Loucy (cell line): Measurements from ENCODE around the gene HSD17B4.

ENCODE experiments used
- EZH2phosphoT487 ChIP-seq: fragments of 200-600 bp; IDR thresholded peaks from 2 replicates; pipeline ENCODE4 v1.6.1; 2018; ENCODE audit warnings: antibody characterized with exemption, mild to moderate bottlenecking, moderate library complexity, borderline replicate concordance
- TF ChIP-seq, protein P1 (sequence below): fragments of 200-600 bp; sonication (generic); conservative IDR thresholded peaks from 2 replicates; pipeline ENCODE4 v1.5.1; 2014; ENCODE audit warnings: mild to moderate bottlenecking, antibody characterized with exemption, low read length

DNA sequence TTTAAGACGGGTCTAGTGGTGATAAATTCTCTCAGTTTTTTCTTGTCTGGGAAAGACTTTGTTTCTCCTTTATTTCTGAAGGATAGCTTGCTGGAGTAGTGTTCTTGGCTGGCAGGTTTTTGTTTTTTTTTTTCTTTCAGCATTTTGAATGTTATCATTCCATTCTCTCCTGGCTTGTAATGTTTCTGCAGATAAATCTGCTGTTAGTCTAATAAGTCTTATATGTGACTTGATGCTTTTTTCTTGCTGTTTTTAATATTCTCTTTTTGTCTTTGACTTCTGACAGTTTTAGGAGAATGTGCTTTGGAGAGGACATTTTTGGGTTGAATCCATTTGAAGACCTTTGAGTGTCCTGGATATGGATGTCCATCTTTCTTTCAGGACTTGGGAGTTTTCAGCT, 16.0 kb downstream of the HSD17B4 start:
- TF ChIP-seq, protein P1, sequence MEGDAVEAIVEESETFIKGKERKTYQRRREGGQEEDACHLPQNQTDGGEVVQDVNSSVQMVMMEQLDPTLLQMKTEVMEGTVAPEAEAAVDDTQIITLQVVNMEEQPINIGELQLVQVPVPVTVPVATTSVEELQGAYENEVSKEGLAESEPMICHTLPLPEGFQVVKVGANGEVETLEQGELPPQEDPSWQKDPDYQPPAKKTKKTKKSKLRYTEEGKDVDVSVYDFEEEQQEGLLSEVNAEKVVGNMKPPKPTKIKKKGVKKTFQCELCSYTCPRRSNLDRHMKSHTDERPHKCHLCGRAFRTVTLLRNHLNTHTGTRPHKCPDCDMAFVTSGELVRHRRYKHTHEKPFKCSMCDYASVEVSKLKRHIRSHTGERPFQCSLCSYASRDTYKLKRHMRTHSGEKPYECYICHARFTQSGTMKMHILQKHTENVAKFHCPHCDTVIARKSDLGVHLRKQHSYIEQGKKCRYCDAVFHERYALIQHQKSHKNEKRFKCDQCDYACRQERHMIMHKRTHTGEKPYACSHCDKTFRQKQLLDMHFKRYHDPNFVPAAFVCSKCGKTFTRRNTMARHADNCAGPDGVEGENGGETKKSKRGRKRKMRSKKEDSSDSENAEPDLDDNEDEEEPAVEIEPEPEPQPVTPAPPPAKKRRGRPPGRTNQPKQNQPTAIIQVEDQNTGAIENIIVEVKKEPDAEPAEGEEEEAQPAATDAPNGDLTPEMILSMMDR: no peak
- TF ChIP-seq EZH2phosphoT487: no peak
